Activated CD4-positive, alpha-beta T cell treated with anti-CD3 and anti-CD28 coated beads, Interleukin-2, Interleukin-6, amounts not matched to agents 100 ng/mL and 50 ng/mL, durations not matched to agents 16 hours and 8 hours (primary cell): ENCODE data around the gene CLMP.

Source experiments
- DNase-seq: peaks from one replicate; pipeline ENCODE4 v3.0.0-alpha.2; 2020

Gene CLMP

GRCh38 chr11:123073343-123074057, 121.5 kb downstream of the CLMP start:
- no peak for DNase-seq

- DNase-seq: no peak
Observed at GRCh38 chr11:123072762-123073161, 122.3 kb downstream of the CLMP start.

- no peak for DNase-seq
Observed at GRCh38 chr11:123072332-123072761, 122.7 kb downstream of the CLMP start.

GRCh38 chr11:123069908-123070821, 124.9 kb downstream of the CLMP start:
- peak; percentile 76 for DNase-seq

GRCh38 chr11:123065621-123066020, 129.4 kb downstream of the CLMP start:
- no peak for DNase-seq

GRCh38 chr11:123063826-123064657, 131.0 kb downstream of the CLMP start:
- DNase-seq: peak; percentile 52

- DNase-seq: peak; percentile 64
Observed at GRCh38 chr11:123062892-123063825, 131.9 kb downstream of the CLMP start.

- peak; percentile 100 for DNase-seq
Observed at GRCh38 chr11:123062158-123062891, 132.7 kb downstream of the CLMP start.

GRCh38 chr11:123061403-123062157, 133.5 kb downstream of the CLMP start, which contains the start of gene HSPA8:
TSS of gene HSPA8 (minus strand) at chr11:123062136. CDS start at chr11:123061324, 812 bp downstream.
- peak; percentile 81 for DNase-seq

GRCh38 chr11:123060277-123061000, 134.6 kb downstream of the CLMP start:
- peak; percentile 56 for DNase-seq

GRCh38 chr11:123059041-123059920, 135.8 kb downstream of the CLMP start:
- DNase-seq: peak; percentile 38

- no peak for DNase-seq
Observed at GRCh38 chr11:123057661-123058305, 137.3 kb downstream of the CLMP start.

GRCh38 chr11:123056835-123057491, 138.1 kb downstream of the CLMP start:
- DNase-seq: peak; percentile 34

GRCh38 chr11:123055191-123055901, 139.7 kb downstream of the CLMP start:
- peak; percentile 50 for DNase-seq

- DNase-seq: peak; percentile 79
Observed at GRCh38 chr11:123054301-123055065, 140.6 kb downstream of the CLMP start.
